K562 treated with DMSO at 1 percent for 12 hours (cell line): ENCODE data around the gene UNCX. TPM values are rescaled to one million over a fixed set of nuclear protein-coding genes. Genes with fewer than 3 reads are reported as not detected.

Source experiments
- total RNA-seq: library from RNA; unstranded; fragments of 300-600 nt; gene quantifications from 2 replicates; pipeline ENCODE4 v1.2.3, GENCODE V29; 2022; ENCODE audit not compliant: insufficient read depth

Gene UNCX
- not detected in 2 replicates for total RNA-seq

DNA sequence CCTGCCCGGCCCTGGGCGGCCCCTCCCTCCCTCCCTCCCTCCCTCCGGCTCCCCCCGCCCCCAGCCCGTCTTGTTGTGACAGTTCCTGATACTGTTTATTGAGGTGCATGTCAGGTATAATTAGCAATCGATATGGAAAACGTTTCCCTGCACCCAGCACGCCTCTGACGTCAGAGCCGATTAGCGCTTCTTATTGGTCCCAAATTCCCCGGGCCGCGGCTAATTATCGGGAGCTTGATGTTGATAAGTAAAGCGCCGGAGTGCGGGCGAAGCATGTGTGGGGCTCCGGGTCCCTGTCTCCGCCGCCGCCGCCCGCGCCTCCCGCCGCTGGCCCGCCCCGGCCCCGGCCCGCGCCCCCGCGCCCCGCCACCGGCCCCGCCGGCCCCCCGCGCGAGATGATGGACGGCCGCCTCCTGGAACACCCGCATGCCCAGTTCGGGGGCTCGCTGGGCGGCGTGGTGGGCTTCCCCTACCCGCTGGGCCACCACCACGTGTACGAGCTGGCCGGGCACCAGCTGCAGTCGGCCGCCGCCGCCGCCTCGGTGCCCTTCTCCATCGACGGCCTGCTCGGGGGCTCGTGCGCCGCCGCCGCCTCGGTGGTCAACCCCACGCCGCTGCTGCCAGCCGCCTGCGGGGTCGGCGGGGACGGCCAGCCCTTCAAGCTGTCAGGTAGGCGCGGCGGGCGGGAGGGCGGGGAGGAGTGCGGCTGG lies at the start of gene UNCX:
Gene UNCX (plus strand): TSS at position 250 of the 710 bp plus-strand sequence. CDS start 146 bp downstream, at position 396.

Other genes with a start within 250 kb of the UNCX start
- not detected in 2 replicates for gene CYP2W1, start 249.7 kb upstream of the UNCX start, total RNA-seq
- gene GPR146, start 188.3 kb upstream of the UNCX start, total RNA-seq = 1.9 and 6.7 TPM in 2 replicates
- gene GPER1, start 144.8 kb upstream of the UNCX start, total RNA-seq = 0.45 and 0.73 TPM in 2 replicates
- gene ZFAND2A, start 72.7 kb upstream of the UNCX start, total RNA-seq = 24.9 and 28.5 TPM in 2 replicates
- 41.6 and 43.7 TPM in 2 replicates for gene MICALL2, start 226.6 kb downstream of the UNCX start, total RNA-seq